GM12873 (cell line): ENCODE data around the gene CCDC17.

ENCODE experiments used
- TF ChIP-seq, protein P1 (sequence below): IDR thresholded peaks from 2 replicates; pipeline ENCODE4 v1.5.1; 2012; ENCODE audit warnings: low read depth, mild to moderate bottlenecking, moderate library complexity, low read length, control low read depth; ENCODE audit not compliant: insufficient read depth; ENCODE audit errors: missing control alignments

The CCDC17 gene

DNA sequence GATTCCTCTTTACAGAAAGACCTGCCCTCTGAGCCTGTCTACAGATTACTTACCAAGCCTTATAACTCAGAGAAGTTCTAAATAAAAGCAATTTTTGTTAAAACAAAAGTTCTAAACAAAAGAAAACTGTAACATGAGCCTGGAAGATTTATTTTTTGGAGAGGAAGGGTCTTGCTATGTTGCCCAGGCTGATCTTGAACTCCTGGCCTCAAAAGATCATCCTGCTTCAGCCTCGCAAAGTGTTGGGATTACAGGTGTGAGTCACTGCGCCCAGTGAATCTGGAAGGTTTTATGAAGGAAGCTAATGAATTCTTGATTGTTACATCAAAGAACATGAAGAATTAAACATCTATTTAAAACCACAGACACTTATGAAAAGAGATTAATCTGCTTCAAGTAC lies 35.4 kb upstream of the CCDC17 start:
- TF ChIP-seq, protein P1, sequence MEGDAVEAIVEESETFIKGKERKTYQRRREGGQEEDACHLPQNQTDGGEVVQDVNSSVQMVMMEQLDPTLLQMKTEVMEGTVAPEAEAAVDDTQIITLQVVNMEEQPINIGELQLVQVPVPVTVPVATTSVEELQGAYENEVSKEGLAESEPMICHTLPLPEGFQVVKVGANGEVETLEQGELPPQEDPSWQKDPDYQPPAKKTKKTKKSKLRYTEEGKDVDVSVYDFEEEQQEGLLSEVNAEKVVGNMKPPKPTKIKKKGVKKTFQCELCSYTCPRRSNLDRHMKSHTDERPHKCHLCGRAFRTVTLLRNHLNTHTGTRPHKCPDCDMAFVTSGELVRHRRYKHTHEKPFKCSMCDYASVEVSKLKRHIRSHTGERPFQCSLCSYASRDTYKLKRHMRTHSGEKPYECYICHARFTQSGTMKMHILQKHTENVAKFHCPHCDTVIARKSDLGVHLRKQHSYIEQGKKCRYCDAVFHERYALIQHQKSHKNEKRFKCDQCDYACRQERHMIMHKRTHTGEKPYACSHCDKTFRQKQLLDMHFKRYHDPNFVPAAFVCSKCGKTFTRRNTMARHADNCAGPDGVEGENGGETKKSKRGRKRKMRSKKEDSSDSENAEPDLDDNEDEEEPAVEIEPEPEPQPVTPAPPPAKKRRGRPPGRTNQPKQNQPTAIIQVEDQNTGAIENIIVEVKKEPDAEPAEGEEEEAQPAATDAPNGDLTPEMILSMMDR, result no peak

DNA sequence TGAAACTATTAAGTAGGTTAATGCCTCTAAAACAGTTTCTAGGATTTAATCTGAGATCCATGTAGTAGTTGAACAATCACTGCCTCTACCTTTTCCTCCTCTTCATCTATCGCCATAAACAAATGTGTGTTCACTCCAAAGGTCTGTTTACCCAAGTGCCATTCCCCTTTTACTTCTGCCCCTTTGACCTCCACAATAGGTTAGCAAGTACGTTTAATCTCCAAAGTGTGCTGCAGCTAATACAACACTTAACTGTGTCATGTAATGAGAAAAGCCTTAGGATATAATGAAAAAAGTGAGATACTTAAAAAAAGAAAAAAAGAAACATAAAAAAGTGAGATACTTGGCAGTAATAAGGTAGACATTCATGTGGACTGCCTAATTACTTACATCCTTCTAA lies 34.3 kb upstream of the CCDC17 start:
- TF ChIP-seq, protein P1, result no peak

GRCh38 chr1:45656573-45657226 lies 32.8 kb upstream of the CCDC17 start:
- TF ChIP-seq, protein P1, result no peak

DNA sequence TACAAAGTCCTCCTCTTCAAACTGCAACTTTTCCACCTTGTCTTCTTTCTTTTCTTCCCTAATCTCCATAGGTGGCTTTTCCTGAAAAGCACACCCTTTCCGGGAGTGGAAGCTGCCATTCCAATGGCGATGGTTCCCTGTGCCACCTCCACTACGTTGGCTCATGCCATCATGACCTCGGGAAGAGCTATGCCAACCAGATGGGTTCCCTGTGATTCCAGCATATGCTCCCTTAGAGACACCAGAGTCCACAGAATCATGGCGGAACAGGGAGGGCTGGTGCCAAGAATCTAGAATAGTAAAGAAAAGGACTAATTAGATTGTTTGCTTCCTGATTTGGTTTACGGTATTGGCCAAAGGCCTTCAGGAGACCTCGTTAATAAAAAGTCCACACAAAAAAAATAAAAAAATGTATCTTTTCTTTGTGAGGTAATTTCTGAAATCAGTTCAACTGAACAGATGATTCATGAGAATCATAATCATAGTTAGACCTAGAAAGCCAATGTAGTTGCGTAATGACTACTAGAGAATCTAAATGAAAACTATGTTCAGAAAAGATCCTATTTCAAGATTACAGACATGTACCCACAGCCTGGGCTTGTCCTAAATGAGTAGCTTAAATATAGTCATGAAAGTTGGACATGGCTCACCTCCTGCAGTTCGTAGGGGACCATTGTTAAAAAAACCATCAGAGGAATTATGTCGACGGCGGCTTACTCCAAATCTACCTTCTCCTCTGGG lies 30.9 kb upstream of the CCDC17 start:
- TF ChIP-seq, protein P1, result no peak

DNA sequence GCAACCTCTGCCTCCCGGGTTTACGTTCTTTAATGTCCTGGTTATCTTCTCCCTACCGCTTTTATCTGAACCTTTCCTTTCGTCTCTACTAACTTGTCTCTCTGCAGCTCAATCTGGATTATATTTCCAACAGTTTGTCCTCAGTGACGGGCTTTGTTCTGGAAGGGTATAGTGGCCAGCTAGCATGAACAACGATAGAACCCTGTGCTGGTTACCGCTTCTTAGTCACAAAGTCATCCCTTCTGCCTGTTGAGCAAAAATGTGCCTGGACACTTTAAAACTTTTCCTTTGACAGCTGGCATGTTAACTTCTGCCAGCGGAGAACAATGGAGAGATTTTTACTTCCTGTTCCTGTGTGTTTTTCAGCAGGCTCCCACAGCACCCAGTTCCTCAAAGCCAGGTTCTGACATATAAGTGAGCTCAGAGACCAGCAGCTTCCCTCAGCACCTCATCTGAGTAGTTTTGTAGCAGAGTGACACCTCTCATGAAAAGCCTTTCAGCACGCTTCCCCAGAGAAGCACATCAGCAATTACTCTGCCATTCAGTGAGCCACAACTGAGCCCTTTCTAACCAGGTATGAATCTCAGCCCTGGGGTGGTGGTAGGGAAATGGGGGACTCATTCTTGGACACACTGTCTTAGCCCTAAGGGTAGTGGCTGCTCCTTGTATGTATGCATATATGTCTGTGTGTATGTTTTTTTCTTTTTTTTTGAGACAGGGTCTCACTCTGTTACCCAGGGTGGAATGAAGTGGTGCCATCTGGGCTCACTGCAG lies 23.6 kb upstream of the CCDC17 start:
- TF ChIP-seq, protein P1, result no peak

- TF ChIP-seq, protein P1, result no peak
These were observed 20.8 kb upstream of the CCDC17 start for GRCh38 chr1:45644661-45645060.

DNA sequence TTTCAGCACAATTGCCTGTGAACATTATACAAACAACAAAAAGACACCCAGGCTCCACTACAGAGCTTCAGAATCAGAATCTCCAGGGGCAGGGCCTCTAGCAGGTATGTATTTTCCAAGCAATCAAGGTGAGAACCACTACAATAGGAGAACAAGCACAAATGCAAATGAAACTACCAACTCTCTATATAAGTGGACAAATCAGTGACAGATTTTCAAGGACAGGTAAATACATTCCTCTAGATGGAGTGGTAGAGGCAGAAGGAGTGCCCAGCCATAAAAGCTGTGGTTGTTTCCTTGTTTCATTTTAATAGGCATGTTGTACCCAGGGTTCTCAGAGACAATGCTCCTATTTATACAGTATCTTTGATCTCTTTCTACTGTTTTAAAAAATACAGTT lies 20.1 kb upstream of the CCDC17 start:
- TF ChIP-seq, protein P1, result no peak
